HCT116 (cell line): Measurements from ENCODE around the gene PDSS1. TPM values are rescaled to one million over a fixed set of nuclear protein-coding genes. Genes with fewer than 3 reads are reported as not detected.

Experiments
- ATAC-seq: fragments of 200-7000 bp; cut with Tn5 transposase; 2 replicates; pipeline ENCODE4 v1.9.1; 2020; ENCODE audit warnings: mild to moderate bottlenecking, moderate library complexity
- BruUV-seq: library from RNA; stranded (reverse); fragments of 400-500 nt; replicated peaks from 2 replicates; lab custom pipeline; 2021; lab: Mats Ljungman, UMichigan
- CTCF ChIA-PET: fragments of 300-600 bp; sonication (Branson Sonifier 250); formaldehyde crosslinking; loops from one replicate; lab custom pipeline; 2021; ENCODE audit warnings: antibody characterized with exemption; lab: Charles Lee
- POLR2A ChIA-PET: fragments of 300-600, 350-600 bp; sonication (Branson Sonifier 250); formaldehyde crosslinking; loops from one replicate; lab custom pipeline; 2021; ENCODE audit warnings: antibody characterized with exemption; lab: Charles Lee
- RAD21 ChIA-PET, 2 experiments: fragments of 300-600 bp; sonication (Branson Sonifier 250); formaldehyde crosslinking; loops; one replicate each; lab custom pipeline; 2023; ENCODE audit warnings: low total read pairs in 2 of 2; ENCODE audit not compliant: uncharacterized antibody in 2 of 2, unreplicated experiment in 2 of 2, low non-redundant PET in 1 of 2; lab: Charles Lee
- DNase-seq: peaks from one replicate; pipeline ENCODE4 v3.0.0-alpha.2; 2010; ENCODE audit warnings: low read depth, low spot score
- H2AFZ ChIP-seq: fragments of 200-600 bp; shearing (Covaris generic), sonication (generic); 2 replicates; pipeline ENCODE4 v1.6.1; 2017; ENCODE audit warnings: low read depth, mixed run types, mixed read lengths, antibody characterized with exemption, low read length; ENCODE audit not compliant: poor library complexity, severe bottlenecking
- H3K27ac ChIP-seq: 2 replicates; pipeline ENCODE4 v1.5.1; 2012; ENCODE audit warnings: low read depth, low read length
- H3K27me3 ChIP-seq: fragments of 200-600 bp; sonication (generic); 2 replicates; pipeline ENCODE4 v1.6.1; 2016; ENCODE audit warnings: mixed run types, low read length, mixed read lengths; ENCODE audit not compliant: insufficient read depth
- H3K36me3 ChIP-seq, 2 experiments: fragments of 200-500 bp in 1 of 2; fragments of 200-600 bp in 1 of 2; sonication (Bioruptor generic) in 1 of 2; sonication (generic) in 1 of 2; 2 replicates each; pipeline versions ENCODE4 v1.5.1 to v1.6.1; 2014 to 2016; ENCODE audit warnings: low read length in 2 of 2, inconsistent platforms in 1 of 2, mixed read lengths in 1 of 2, mixed run types in 1 of 2; ENCODE audit not compliant: insufficient read depth in 2 of 2, control insufficient read depth in 1 of 2
- H3K4me1 ChIP-seq, 2 experiments: fragments of 200-600 bp in 1 of 2; sonication (generic) in 1 of 2; 2 replicates each; pipeline versions ENCODE4 v1.5.1 to v1.6.1; 2012 to 2017; ENCODE audit warnings: low read length in 2 of 2, inconsistent platforms in 1 of 2, mild to moderate bottlenecking in 1 of 2, mixed read lengths in 1 of 2, mixed run types in 1 of 2, moderate library complexity in 1 of 2; ENCODE audit not compliant: insufficient read depth in 2 of 2, control insufficient read depth in 1 of 2
- H3K4me2 ChIP-seq: fragments of 200-600 bp; sonication (generic); 2 replicates; pipeline ENCODE4 v1.6.1; 2017; ENCODE audit warnings: mixed run types, low read length, mixed read lengths
- H3K4me3 ChIP-seq, 2 experiments: fragments of 200-600 bp in 1 of 2; sonication (generic) in 1 of 2; replicated peaks in 1 of 2; 2 replicates each; pipeline ENCODE4 v1.5.1; 2011 to 2016; ENCODE audit warnings: low read length in 2 of 2, control low read depth in 1 of 2, low read depth in 1 of 2, mild to moderate bottlenecking in 1 of 2, mixed read lengths in 1 of 2, mixed run types in 1 of 2
- H3K79me2 ChIP-seq: fragments of 200-600 bp; sonication (generic); 2 replicates; pipeline ENCODE4 v1.6.1; 2017; ENCODE audit warnings: mild to moderate bottlenecking, mixed run types, low read length, moderate library complexity, mixed read lengths; ENCODE audit not compliant: insufficient read depth
- H3K9ac ChIP-seq: fragments of 200-600 bp; sonication (generic); 2 replicates; pipeline ENCODE4 v1.6.1; 2016; ENCODE audit warnings: low read length, mixed read lengths
- H3K9me2 ChIP-seq: fragments of 200-600 bp; sonication (generic), shearing (Covaris generic); 2 replicates; pipeline ENCODE4 v1.6.1; 2017; ENCODE audit warnings: mixed run types, mild to moderate bottlenecking, moderate library complexity; ENCODE audit not compliant: insufficient read depth
- H3K9me3 ChIP-seq, 2 experiments: fragments of 200-500 bp in 1 of 2; fragments of 200-600 bp in 1 of 2; sonication (Bioruptor generic) in 1 of 2; sonication (generic) in 1 of 2; 2 replicates each; pipeline ENCODE4 v1.6.1; 2014 to 2017; ENCODE audit warnings: low read length in 2 of 2, mixed read lengths in 2 of 2, inconsistent platforms in 1 of 2, low read depth in 1 of 2, mild to moderate bottlenecking in 1 of 2, mixed run types in 1 of 2, moderate library complexity in 1 of 2; ENCODE audit not compliant: control insufficient read depth in 1 of 2, insufficient read depth in 1 of 2
- H4K20me1 ChIP-seq: fragments of 200-600 bp; sonication (generic), shearing (Covaris generic); 2 replicates; pipeline ENCODE4 v1.6.1; 2017; ENCODE audit warnings: mixed run types, mild to moderate bottlenecking, moderate library complexity; ENCODE audit not compliant: insufficient read depth
- CBX3 ChIP-seq: IDR thresholded peaks from 2 replicates; pipeline ENCODE4 v1.6.1; 2012; ENCODE audit warnings: low read depth
- EGR1 ChIP-seq: IDR thresholded peaks from 2 replicates; pipeline ENCODE4 v1.6.1; 2012; ENCODE audit warnings: low read depth
- EZH2phosphoT487 ChIP-seq: fragments of 200-600 bp; IDR thresholded peaks from 2 replicates; pipeline ENCODE4 v1.6.1; 2018; ENCODE audit warnings: antibody characterized with exemption, borderline replicate concordance
- FOSL1 ChIP-seq: IDR thresholded peaks from 2 replicates; pipeline ENCODE4 v1.6.1; 2012; ENCODE audit warnings: low read depth
- JUND ChIP-seq: IDR thresholded peaks from 2 replicates; pipeline ENCODE4 v1.6.1; 2012
- POLR2A ChIP-seq: IDR thresholded peaks from 2 replicates; pipeline ENCODE4 v1.7.0; 2011; ENCODE audit warnings: borderline replicate concordance; ENCODE audit not compliant: insufficient read depth, insufficient read length; ENCODE audit errors: extremely low read depth
- POLR2AphosphoS5 ChIP-seq: IDR thresholded peaks from 2 replicates; pipeline ENCODE4 v1.6.1; 2011; ENCODE audit warnings: mild to moderate bottlenecking, low read depth, low read length, moderate library complexity
- SIN3A ChIP-seq: IDR thresholded peaks from 2 replicates; pipeline ENCODE4 v1.6.1; 2012; ENCODE audit warnings: low read depth
- SRF ChIP-seq: IDR thresholded peaks from 2 replicates; pipeline ENCODE4 v1.6.1; 2012; ENCODE audit warnings: low read depth
- TCF7L2 ChIP-seq: IDR thresholded peaks from 2 replicates; pipeline ENCODE4 v1.7.0; 2011; ENCODE audit warnings: borderline replicate concordance, inconsistent platforms; ENCODE audit not compliant: insufficient read depth, insufficient read length; ENCODE audit errors: extremely low read depth
- YY1 ChIP-seq: IDR thresholded peaks from 2 replicates; pipeline ENCODE4 v1.6.1; 2011; ENCODE audit warnings: low read length, low read depth, moderate library complexity, mild to moderate bottlenecking; ENCODE audit not compliant: insufficient replicate concordance; ENCODE audit errors: extremely low read depth
- ZFX ChIP-seq: fragments of 450-650 bp; IDR thresholded peaks from 2 replicates; pipeline ENCODE4 v1.6.1; 2017
- ZNF274 ChIP-seq: fragments of 200-500 bp; sonication (Bioruptor generic); IDR thresholded peaks from 2 replicates; pipeline ENCODE4 v1.6.1; 2014; ENCODE audit warnings: mild to moderate bottlenecking, low read depth, low read length, inconsistent platforms
- intact Hi-C: fragments of 100-400 bp; cut with micrococcal nuclease; formaldehyde crosslinking; loops from 2 replicates; pipeline ENCODE4 v1.10.0; 2022
- total RNA-seq: library from RNA; stranded (reverse); gene quantifications from one replicate; pipeline ENCODE4 v1.2.1, GENCODE V29; 2021; ENCODE audit not compliant: unreplicated experiment
- TF ChIP-seq, protein P1 (sequence below): IDR thresholded peaks from 2 replicates; pipeline ENCODE4 v1.6.1; 2012; ENCODE audit warnings: low read depth
- TF ChIP-seq, protein P2 (sequence below): IDR thresholded peaks from 2 replicates; pipeline ENCODE4 v1.6.1; 2012

The PDSS1 gene
- total RNA-seq, 1 experiment from 2014 or later: 23.5 TPM

DNA sequence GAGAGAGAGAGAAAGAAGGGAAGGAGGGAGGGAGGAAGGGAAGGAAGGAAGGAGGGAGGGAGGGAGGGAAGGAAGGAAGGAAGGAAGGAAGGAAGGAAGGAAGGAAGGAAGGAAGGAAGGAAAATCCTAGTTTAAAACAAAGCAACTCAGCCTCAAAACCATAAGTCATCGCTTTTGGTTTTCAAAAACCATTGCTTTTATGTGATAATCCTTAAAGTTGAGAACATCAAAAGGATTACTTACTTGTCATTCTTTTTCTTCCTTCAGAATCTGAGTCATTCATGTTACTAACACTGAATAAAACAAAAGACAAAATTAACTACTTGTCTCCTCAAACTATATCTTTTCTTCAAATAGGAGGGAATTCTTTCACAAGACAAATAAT lies 21.6 kb upstream of the PDSS1 start:
- BruUV-seq: no TSS peak
- no peak overlapping the region for H3K27ac ChIP-seq
- RAD21 ChIA-PET: no interaction called here
- H3K9me2 ChIP-seq: no peaks in the 10 kb centered on the region
- no peak overlapping the region for H2AFZ ChIP-seq
- H3K27me3 ChIP-seq: no peaks in the 10 kb centered on the region
- no peaks in the 10 kb centered on the region for H3K4me1 ChIP-seq
- CTCF ChIA-PET: no interaction called here
- no peaks in the 10 kb centered on the region for H3K36me3 ChIP-seq
- no peaks in the 10 kb centered on the region for H4K20me1 ChIP-seq
- DNase-seq: no peak
- H3K79me2 ChIP-seq: no peaks in the 10 kb centered on the region
- intact Hi-C loops: no loop called here
- no peak overlapping the region for H3K9ac ChIP-seq
- POLR2A ChIA-PET: no interaction called here
- H3K4me2 ChIP-seq: no peak overlapping the region
- H3K9me3 ChIP-seq: no peaks in the 10 kb centered on the region
- no peak for ATAC-seq
- no peak overlapping the region for H3K4me3 ChIP-seq
- TF ChIP-seq EGR1: no peak
- TF ChIP-seq FOSL1: no peak
- TF ChIP-seq EZH2phosphoT487: no peak
- no peak for TF ChIP-seq CBX3
- no peak for TF ChIP-seq TCF7L2
- TF ChIP-seq, protein P1, sequence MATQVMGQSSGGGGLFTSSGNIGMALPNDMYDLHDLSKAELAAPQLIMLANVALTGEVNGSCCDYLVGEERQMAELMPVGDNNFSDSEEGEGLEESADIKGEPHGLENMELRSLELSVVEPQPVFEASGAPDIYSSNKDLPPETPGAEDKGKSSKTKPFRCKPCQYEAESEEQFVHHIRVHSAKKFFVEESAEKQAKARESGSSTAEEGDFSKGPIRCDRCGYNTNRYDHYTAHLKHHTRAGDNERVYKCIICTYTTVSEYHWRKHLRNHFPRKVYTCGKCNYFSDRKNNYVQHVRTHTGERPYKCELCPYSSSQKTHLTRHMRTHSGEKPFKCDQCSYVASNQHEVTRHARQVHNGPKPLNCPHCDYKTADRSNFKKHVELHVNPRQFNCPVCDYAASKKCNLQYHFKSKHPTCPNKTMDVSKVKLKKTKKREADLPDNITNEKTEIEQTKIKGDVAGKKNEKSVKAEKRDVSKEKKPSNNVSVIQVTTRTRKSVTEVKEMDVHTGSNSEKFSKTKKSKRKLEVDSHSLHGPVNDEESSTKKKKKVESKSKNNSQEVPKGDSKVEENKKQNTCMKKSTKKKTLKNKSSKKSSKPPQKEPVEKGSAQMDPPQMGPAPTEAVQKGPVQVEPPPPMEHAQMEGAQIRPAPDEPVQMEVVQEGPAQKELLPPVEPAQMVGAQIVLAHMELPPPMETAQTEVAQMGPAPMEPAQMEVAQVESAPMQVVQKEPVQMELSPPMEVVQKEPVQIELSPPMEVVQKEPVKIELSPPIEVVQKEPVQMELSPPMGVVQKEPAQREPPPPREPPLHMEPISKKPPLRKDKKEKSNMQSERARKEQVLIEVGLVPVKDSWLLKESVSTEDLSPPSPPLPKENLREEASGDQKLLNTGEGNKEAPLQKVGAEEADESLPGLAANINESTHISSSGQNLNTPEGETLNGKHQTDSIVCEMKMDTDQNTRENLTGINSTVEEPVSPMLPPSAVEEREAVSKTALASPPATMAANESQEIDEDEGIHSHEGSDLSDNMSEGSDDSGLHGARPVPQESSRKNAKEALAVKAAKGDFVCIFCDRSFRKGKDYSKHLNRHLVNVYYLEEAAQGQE: no peak
- TF ChIP-seq SIN3A: no peak

DNA sequence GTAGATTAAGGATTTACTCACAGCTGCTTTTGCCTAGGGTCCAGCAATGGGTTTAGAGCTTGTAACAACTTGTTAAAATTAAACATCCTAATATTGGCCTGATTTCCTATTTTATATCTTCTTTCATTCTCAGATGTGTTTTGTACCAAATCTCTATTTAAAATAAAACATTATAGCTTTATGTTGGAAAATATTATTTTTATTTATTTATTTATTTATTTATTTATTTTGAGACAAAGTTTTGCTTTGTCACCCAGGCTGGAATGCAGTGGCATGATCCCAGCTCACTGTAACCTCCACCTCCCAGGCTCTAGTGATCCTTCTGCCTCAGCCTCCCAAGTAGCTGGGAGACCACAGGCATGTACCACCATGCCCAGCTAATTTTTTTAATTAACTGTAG lies 17.9 kb upstream of the PDSS1 start:
- POLR2A ChIA-PET: no interaction called here
- TF ChIP-seq YY1 (no peak), FOSL1 (no peak), POLR2AphosphoS5 (no peak), ZNF274 (no peak), POLR2A (no peak), SRF (no peak), JUND (no peak), EZH2phosphoT487 (no peak), ZFX (no peak)
- TF ChIP-seq, protein P2, sequence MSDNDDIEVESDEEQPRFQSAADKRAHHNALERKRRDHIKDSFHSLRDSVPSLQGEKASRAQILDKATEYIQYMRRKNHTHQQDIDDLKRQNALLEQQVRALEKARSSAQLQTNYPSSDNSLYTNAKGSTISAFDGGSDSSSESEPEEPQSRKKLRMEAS: no peak
- TF ChIP-seq, protein P1: no peak

More for the DNA sequence above, 17.9 kb upstream of the PDSS1 start:
- Histone ChIP-seq H3K4me3 (no peak overlapping the region), H3K4me1 (peaks cover 0 to 6% of the 10 kb centered on the region in 2 experiments; a peak in 2 of 4 replicates), H4K20me1 (no peaks in the 10 kb centered on the region), H3K9me3 (no peaks in the 10 kb centered on the region), H3K79me2 (no peaks in the 10 kb centered on the region), H3K36me3 (no peaks in the 10 kb centered on the region), H3K4me2 (no peak overlapping the region), H3K27me3 (no peaks in the 10 kb centered on the region), H3K9ac (no peak overlapping the region), H3K27ac (no peak overlapping the region), H2AFZ (no peak overlapping the region), H3K9me2 (no peaks in the 10 kb centered on the region)
- DNase-seq (no peak), ATAC-seq (no peak)
- ChIA-PET RAD21 (no interaction called here), CTCF (no interaction called here)
- intact Hi-C loops: no loop called here
- no TSS peak for BruUV-seq
